Measurements from ENCODE around the gene KCNMA1. TPM values are rescaled to one million over a fixed set of nuclear protein-coding genes. Genes with fewer than 3 reads are reported as not detected.

KCNMA1 gene
- total RNA-seq, 2 experiments from 2014 or later: 0.55 to 1.5 TPM

GRCh38 chr10:77297393-77297739 lies 340.2 kb downstream of the KCNMA1 start:
- CTCF ChIA-PET: no interaction called here
- H3K36me3 Mint-ChIP-seq: no peaks in the 10 kb centered on the region
- DNase-seq (no peak), ATAC-seq (no peak)
- no peak overlapping the region for H3K4me3 Mint-ChIP-seq
- no peaks in the 10 kb centered on the region for H3K9me3 Mint-ChIP-seq (ENCODE audit: low read depth)
- H3K27me3 Mint-ChIP-seq: no peaks in the 10 kb centered on the region
- H3K4me1 Mint-ChIP-seq: no peaks in the 10 kb centered on the region
- H3K27ac Mint-ChIP-seq: no peak overlapping the region

- DNase-seq (no peak), ATAC-seq (no peak)
- no peaks in the 10 kb centered on the region for H3K27me3 Mint-ChIP-seq
- no peak overlapping the region for H3K4me3 Mint-ChIP-seq
- H3K9me3 Mint-ChIP-seq (ENCODE audit: low read depth): no peaks in the 10 kb centered on the region
- H3K27ac Mint-ChIP-seq: no peak overlapping the region
- no peaks in the 10 kb centered on the region for H3K4me1 Mint-ChIP-seq
- H3K36me3 Mint-ChIP-seq: no peaks in the 10 kb centered on the region
- CTCF ChIA-PET: no interaction called here
These were observed 340.8 kb downstream of the KCNMA1 start for GRCh38 chr10:77296534-77297392.

GRCh38 chr10:77293773-77294172 lies 343.8 kb downstream of the KCNMA1 start:
- no peak overlapping the region for H3K4me3 Mint-ChIP-seq
- no peaks in the 10 kb centered on the region for H3K9me3 Mint-ChIP-seq (ENCODE audit: low read depth)
- DNase-seq (no peak), ATAC-seq (no peak)
- H3K27me3 Mint-ChIP-seq: peaks cover 10% of the 10 kb centered on the region
- no peaks in the 10 kb centered on the region for H3K4me1 Mint-ChIP-seq
- H3K27ac Mint-ChIP-seq: no peak overlapping the region
- CTCF ChIA-PET: no interaction called here
- H3K36me3 Mint-ChIP-seq: no peaks in the 10 kb centered on the region

GRCh38 chr10:77293347-77293746 lies 344.3 kb downstream of the KCNMA1 start:
- H3K36me3 Mint-ChIP-seq: no peaks in the 10 kb centered on the region
- no peaks in the 10 kb centered on the region for H3K4me1 Mint-ChIP-seq
- no peak overlapping the region for H3K4me3 Mint-ChIP-seq
- DNase-seq: no peak
- H3K27me3 Mint-ChIP-seq: peaks cover 10% of the 10 kb centered on the region
- ATAC-seq: no peak
- H3K9me3 Mint-ChIP-seq (ENCODE audit: low read depth): no peaks in the 10 kb centered on the region
- H3K27ac Mint-ChIP-seq: no peak overlapping the region
- CTCF ChIA-PET: no interaction called here

GRCh38 chr10:77291596-77292505 lies 345.8 kb downstream of the KCNMA1 start:
- H3K27me3 Mint-ChIP-seq: peaks cover 13% of the 10 kb centered on the region
- no peaks in the 10 kb centered on the region for H3K36me3 Mint-ChIP-seq
- H3K9me3 Mint-ChIP-seq (ENCODE audit: low read depth): no peaks in the 10 kb centered on the region
- DNase-seq: no peak
- CTCF ChIA-PET: no interaction called here
- H3K4me1 Mint-ChIP-seq: no peaks in the 10 kb centered on the region
- ATAC-seq: no peak
- H3K27ac Mint-ChIP-seq: no peak overlapping the region
- no peak overlapping the region for H3K4me3 Mint-ChIP-seq

- Mint-ChIP-seq H3K36me3 (no peaks in the 10 kb centered on the region), H3K27ac (no peak overlapping the region), H3K4me3 (no peak overlapping the region), H3K9me3 (ENCODE audit: low read depth) (no peaks in the 10 kb centered on the region), H3K27me3 (peaks cover 15% of the 10 kb centered on the region), H3K4me1 (no peaks in the 10 kb centered on the region)
- CTCF ChIA-PET: no interaction called here
- ATAC-seq (no peak), DNase-seq (no peak)
These were observed 347.0 kb downstream of the KCNMA1 start for GRCh38 chr10:77290528-77291155.

- CTCF ChIA-PET: no interaction called here
- DNase-seq (no peak), ATAC-seq (no peak)
- no peak overlapping the region for H3K27ac Mint-ChIP-seq
- H3K4me3 Mint-ChIP-seq: no peak overlapping the region
- no peaks in the 10 kb centered on the region for H3K4me1 Mint-ChIP-seq
- no peaks in the 10 kb centered on the region for H3K9me3 Mint-ChIP-seq (ENCODE audit: low read depth)
- peaks cover 17% of the 10 kb centered on the region for H3K27me3 Mint-ChIP-seq
- H3K36me3 Mint-ChIP-seq: no peaks in the 10 kb centered on the region
These were observed 347.8 kb downstream of the KCNMA1 start for GRCh38 chr10:77289790-77290189.

GRCh38 chr10:77289027-77289501 lies 348.5 kb downstream of the KCNMA1 start:
- CTCF ChIA-PET: no interaction called here
- DNase-seq (no peak), ATAC-seq (no peak)
- H3K27me3 Mint-ChIP-seq: peaks cover 17% of the 10 kb centered on the region
- no peak overlapping the region for H3K4me3 Mint-ChIP-seq
- H3K27ac Mint-ChIP-seq: no peak overlapping the region
- no peaks in the 10 kb centered on the region for H3K4me1 Mint-ChIP-seq
- no peaks in the 10 kb centered on the region for H3K9me3 Mint-ChIP-seq (ENCODE audit: low read depth)
- no peaks in the 10 kb centered on the region for H3K36me3 Mint-ChIP-seq

GRCh38 chr10:77287647-77288120 lies 349.9 kb downstream of the KCNMA1 start:
- Mint-ChIP-seq H3K36me3 (no peaks in the 10 kb centered on the region), H3K27me3 (peaks cover 24% of the 10 kb centered on the region), H3K9me3 (ENCODE audit: low read depth) (no peaks in the 10 kb centered on the region), H3K27ac (no peak overlapping the region), H3K4me1 (no peaks in the 10 kb centered on the region), H3K4me3 (no peak overlapping the region)
- ATAC-seq (no peak), DNase-seq (no peak)
- CTCF ChIA-PET: no interaction called here

- CTCF ChIA-PET: no interaction called here
- no peak for ATAC-seq
- Mint-ChIP-seq H3K9me3 (ENCODE audit: low read depth) (no peaks in the 10 kb centered on the region), H3K27ac (no peak overlapping the region), H3K36me3 (no peaks in the 10 kb centered on the region), H3K4me1 (peaks cover 4% of the 10 kb centered on the region), H3K27me3 (peaks cover 27% of the 10 kb centered on the region), H3K4me3 (no peak overlapping the region)
- DNase-seq: no peak
These were observed 350.8 kb downstream of the KCNMA1 start for GRCh38 chr10:77286531-77287508.

GRCh38 chr10:77285529-77286182 lies 352.0 kb downstream of the KCNMA1 start:
- H3K36me3 Mint-ChIP-seq: no peaks in the 10 kb centered on the region
- H3K9me3 Mint-ChIP-seq (ENCODE audit: low read depth): no peaks in the 10 kb centered on the region
- DNase-seq (no peak), ATAC-seq (no peak)
- no peak overlapping the region for H3K4me3 Mint-ChIP-seq
- CTCF ChIA-PET: no interaction called here
- H3K4me1 Mint-ChIP-seq: peaks cover 9% of the 10 kb centered on the region
- peaks cover 27% of the 10 kb centered on the region for H3K27me3 Mint-ChIP-seq
- no peak overlapping the region for H3K27ac Mint-ChIP-seq

- H3K36me3 Mint-ChIP-seq: no peaks in the 10 kb centered on the region
- CTCF ChIA-PET: no interaction called here
- H3K9me3 Mint-ChIP-seq (ENCODE audit: low read depth): peaks cover 2% of the 10 kb centered on the region
- no peak overlapping the region for H3K27ac Mint-ChIP-seq
- ATAC-seq: no peak
- H3K4me3 Mint-ChIP-seq: no peak overlapping the region
- DNase-seq: no peak
- H3K4me1 Mint-ChIP-seq: peaks cover 11% of the 10 kb centered on the region
- peaks cover 29% of the 10 kb centered on the region for H3K27me3 Mint-ChIP-seq
These were observed 352.8 kb downstream of the KCNMA1 start for GRCh38 chr10:77284797-77285196.
